H1 (cell line): Measurements from ENCODE around the gene RMND5B. TPM values are rescaled to one million over a fixed set of nuclear protein-coding genes. Genes with fewer than 3 reads are reported as not detected.

ENCODE experiments used
- BRCA1 ChIP-seq: IDR thresholded peaks from 2 replicates; pipeline ENCODE4 v1.6.1; 2012; ENCODE audit warnings: low read depth, low read length, improper control_type of control experiment
- CEBPB ChIP-seq: IDR thresholded peaks from 2 replicates; pipeline ENCODE4 v1.6.1; 2012; ENCODE audit warnings: low read depth, low read length
- GABPA ChIP-seq: IDR thresholded peaks from 2 replicates; pipeline ENCODE4 v1.6.1; 2011; ENCODE audit warnings: mild to moderate bottlenecking, low read length, moderate library complexity, borderline replicate concordance; ENCODE audit not compliant: insufficient read depth
- HDAC2 ChIP-seq, 2 experiments: fragments of 300-600 bp in 1 of 2; sonication (generic) in 1 of 2; IDR thresholded peaks; 2 replicates each; pipeline ENCODE4 v1.6.1; 2011 to 2012; ENCODE audit warnings: low read depth in 2 of 2, low read length in 2 of 2, mild to moderate bottlenecking in 2 of 2, moderate library complexity in 2 of 2, borderline replicate concordance in 1 of 2, inconsistent platforms in 1 of 2
- POLR2A ChIP-seq, 2 experiments: IDR thresholded peaks; 1 replicate in 1 of 2; 2 replicates in 1 of 2; pipeline ENCODE4 v1.6.1; 2011; ENCODE audit warnings: low read depth in 2 of 2, low read length in 2 of 2, mild to moderate bottlenecking in 2 of 2; ENCODE audit errors: control extremely low read depth in 1 of 2
- RAD21 ChIP-seq, 2 experiments: IDR thresholded peaks in 1 of 2; conservative IDR thresholded peaks in 1 of 2; 2 replicates each; pipeline ENCODE4 v1.6.1; 2011; ENCODE audit warnings: low read depth in 2 of 2, low read length in 2 of 2, improper control_type of control experiment in 1 of 2, inconsistent platforms in 1 of 2, mild to moderate bottlenecking in 1 of 2, moderate library complexity in 1 of 2
- SIRT6 ChIP-seq: IDR thresholded peaks from one replicate; pipeline ENCODE4 v1.7.1; 2012; ENCODE audit warnings: low read length, inconsistent platforms
- SUZ12 ChIP-seq: fragments of 200-600 bp; sonication (generic); IDR thresholded peaks from 2 replicates; pipeline ENCODE4 v1.6.1; 2012; ENCODE audit warnings: mild to moderate bottlenecking, inconsistent platforms, low read length, moderate library complexity, mixed read lengths
- TAF1 ChIP-seq: IDR thresholded peaks from 2 replicates; pipeline ENCODE4 v1.6.1; 2011; ENCODE audit warnings: mild to moderate bottlenecking, low read depth, low read length
- TAF7 ChIP-seq: optimal IDR thresholded peaks from 2 replicates; pipeline ENCODE3; 2011; ENCODE audit warnings: low read depth, mild to moderate bottlenecking, inconsistent platforms, low read length, moderate library complexity, borderline replicate concordance
- TCF12 ChIP-seq: IDR thresholded peaks from 2 replicates; pipeline ENCODE4 v1.6.1; 2011; ENCODE audit warnings: low read depth, mild to moderate bottlenecking, low read length
- polyA plus RNA-seq, 7 experiments: library from polyadenylated mRNA; depleted of rRNA in 3 of 7; stranded (reverse) in 5 of 7; unstranded in 2 of 7; fragments of >200 nt in 5 of 7; fragments of 200-250 nt in 2 of 7; gene quantifications; 1 replicate in 5 of 7; 2 replicates in 1 of 7; 4 replicates in 1 of 7; pipeline versions ENCODE4 v1.2.1 to v1.2.3, GENCODE V29; 2011 to 2013; ENCODE audit warnings: missing spikeins in 2 of 7, mixed read lengths in 2 of 7
- total RNA-seq: library from RNA; stranded (reverse); fragmentation: NEBNext Ultra II Directional; extraction: Animal tissue kit (Norgen Biotek cat#: 25700); gene quantifications from 2 replicates; pipeline ENCODE4 v1.2.1, GENCODE V29; 2021
- TF ChIP-seq, protein P1 (sequence below): IDR thresholded peaks from 2 replicates; pipeline ENCODE4 v1.6.1; 2012; ENCODE audit warnings: low read length, inconsistent platforms

RMND5B gene
- total and polyA plus RNA-seq, 2 of the 8 experiments (the other 6 are each of a cell fraction or from before 2014, with no cell fraction given), result 75.9 to 90.2 TPM

- no peak for TF ChIP-seq BRCA1
- no peak for TF ChIP-seq GABPA
- TF ChIP-seq RAD21 (IDR thresholded peaks at IDR 0.05 in 1 of 2, conservative IDR thresholded peaks at IDR 0.05 in 1 of 2; ENCODE audit: low read depth in 2 of 2, low read length in 2 of 2), result no peak
- TF ChIP-seq TAF1, result peak; percentile 75
- no peak for TF ChIP-seq SIRT6
- TF ChIP-seq, protein P1, sequence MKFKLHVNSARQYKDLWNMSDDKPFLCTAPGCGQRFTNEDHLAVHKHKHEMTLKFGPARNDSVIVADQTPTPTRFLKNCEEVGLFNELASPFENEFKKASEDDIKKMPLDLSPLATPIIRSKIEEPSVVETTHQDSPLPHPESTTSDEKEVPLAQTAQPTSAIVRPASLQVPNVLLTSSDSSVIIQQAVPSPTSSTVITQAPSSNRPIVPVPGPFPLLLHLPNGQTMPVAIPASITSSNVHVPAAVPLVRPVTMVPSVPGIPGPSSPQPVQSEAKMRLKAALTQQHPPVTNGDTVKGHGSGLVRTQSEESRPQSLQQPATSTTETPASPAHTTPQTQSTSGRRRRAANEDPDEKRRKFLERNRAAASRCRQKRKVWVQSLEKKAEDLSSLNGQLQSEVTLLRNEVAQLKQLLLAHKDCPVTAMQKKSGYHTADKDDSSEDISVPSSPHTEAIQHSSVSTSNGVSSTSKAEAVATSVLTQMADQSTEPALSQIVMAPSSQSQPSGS, result no peak
- peak; percentile 67 for TF ChIP-seq CEBPB
- no peak for TF ChIP-seq TCF12
- peak in 1 of 2 experiments; percentile 60; a peak in 2 of 3 replicates for TF ChIP-seq POLR2A (IDR thresholded peaks at IDR 0.05; ENCODE audit: control extremely low read depth in 1 of 2, low read depth in 2 of 2, low read length in 2 of 2)
- TF ChIP-seq SUZ12, result no peak
- no peak for TF ChIP-seq HDAC2 (IDR thresholded peaks at IDR 0.05; ENCODE audit: borderline replicate concordance in 1 of 2, low read depth in 2 of 2, low read length in 2 of 2)
- peak; percentile 62 for TF ChIP-seq TAF7
Observed at GRCh38 chr5:178153530-178154340, 22.9 kb downstream of the RMND5B start, which contains the start of gene NHP2 (continued).
